Glomerular visceral epithelial cell (primary cell): Measurements from ENCODE around the gene LRRC19.

Source experiments
- DNase-seq: peaks from one replicate; pipeline ENCODE4 v3.0.0-alpha.2; 2016; ENCODE audit errors: extremely low spot score

Gene LRRC19

GRCh38 chr9:26955921-26956859, 49.3 kb downstream of the LRRC19 start, which contains the start of gene IFT74:
Gene IFT74, plus strand, starts transcription at chr9:26956412. Its CDS starts 5,556 bp downstream, at chr9:26961968.
- DNase-seq: peak; percentile 94

DNA sequence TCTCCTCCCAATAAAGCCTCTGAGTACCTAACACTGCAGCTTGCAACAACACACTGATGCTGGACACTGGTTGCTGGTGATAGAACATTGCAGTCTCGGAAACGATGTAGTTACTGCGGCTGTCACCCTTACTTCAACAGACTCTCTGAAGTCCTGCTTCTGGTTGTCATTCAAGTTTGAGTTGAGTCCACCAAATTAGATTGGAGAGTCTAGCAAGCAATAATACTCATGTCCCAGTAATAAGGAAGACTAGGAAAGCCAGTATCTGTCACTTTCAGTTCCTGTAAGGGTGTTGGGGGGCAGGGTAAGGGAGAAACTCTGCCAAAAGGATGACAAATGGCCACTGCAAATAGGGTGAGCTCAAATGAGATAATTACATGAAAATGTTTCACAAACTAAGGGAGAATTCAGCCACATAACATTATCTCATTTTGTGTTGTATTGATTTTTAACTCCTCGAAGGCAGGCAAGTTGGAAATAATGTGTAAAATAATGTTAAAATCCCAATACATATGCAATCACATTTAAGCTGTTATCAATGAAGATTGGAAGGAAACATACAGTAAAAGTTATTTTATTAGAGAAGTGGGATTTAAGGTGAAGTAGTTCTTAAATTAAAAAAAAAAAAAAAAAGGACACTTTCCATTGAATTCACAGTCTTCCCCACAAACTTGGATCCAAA, 50.1 kb downstream of the LRRC19 start:
- DNase-seq: no peak

- no peak for DNase-seq
Measured at GRCh38 chr9:26954050-26954508, 51.4 kb downstream of the LRRC19 start.

DNA sequence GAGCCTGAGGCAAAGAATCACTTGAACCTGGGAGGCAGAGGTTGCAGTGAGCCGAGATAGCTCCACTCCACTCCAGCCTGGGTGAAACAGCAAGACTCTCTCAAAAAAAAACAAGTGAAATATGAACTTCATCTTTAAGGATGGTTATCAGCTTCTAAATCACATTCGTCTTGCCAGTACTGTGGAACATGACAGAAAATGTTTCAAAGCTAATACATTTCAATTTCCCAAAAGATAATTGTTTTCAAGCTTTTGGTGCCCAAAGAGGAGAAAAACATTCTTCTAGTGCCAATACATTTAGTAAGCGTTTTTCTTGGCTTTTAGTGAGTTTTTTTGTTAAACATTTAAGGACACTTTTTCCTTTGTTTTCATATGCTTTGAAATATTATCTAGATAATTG, 53.7 kb downstream of the LRRC19 start:
- DNase-seq: no peak

- no peak for DNase-seq
Measured at GRCh38 chr9:26950521-26950920, 55.0 kb downstream of the LRRC19 start.

GRCh38 chr9:26949637-26950069, 55.8 kb downstream of the LRRC19 start:
- no peak for DNase-seq

GRCh38 chr9:26947736-26948135, 57.7 kb downstream of the LRRC19 start:
- no peak for DNase-seq

GRCh38 chr9:26946753-26947727, 58.4 kb downstream of the LRRC19 start, which contains the start of gene PLAA:
Gene PLAA, minus strand, starts transcription at chr9:26947242. Its CDS starts 197 bp downstream, at chr9:26947045.
- peak; percentile 89 for DNase-seq

DNA sequence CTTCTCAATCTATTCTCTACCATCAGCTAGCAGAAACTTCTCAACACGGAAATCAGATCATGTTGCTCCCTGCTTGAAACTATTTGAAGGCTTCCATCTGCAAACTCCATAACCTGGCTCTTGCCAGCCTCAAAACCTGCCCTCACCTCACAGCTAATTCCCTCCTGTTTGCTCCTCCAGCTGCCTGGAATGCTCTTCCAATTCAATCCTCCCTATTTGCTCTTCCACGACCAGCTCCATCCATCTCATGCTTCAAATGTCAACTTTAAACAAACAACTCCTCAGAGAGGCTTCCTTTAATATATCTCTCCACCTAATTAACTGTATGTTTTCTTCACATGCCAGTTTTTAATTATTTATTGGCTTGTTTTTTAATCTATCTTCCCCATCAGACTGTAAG, 59.9 kb downstream of the LRRC19 start:
- no peak for DNase-seq
